Gastrocnemius medialis (tissue), 4 donors: ENCODE results near the gene MYZAP.

Experiments
- CTCF ChIP-seq, 5 experiments: fragments of 450-650 bp in 3 of 5; fragments of 200-600 bp in 2 of 5; sonication (generic) in 2 of 5; IDR thresholded peaks in 4 of 5; conservative IDR thresholded peaks in 1 of 5; 1 replicate in 4 of 5; 2 replicates in 1 of 5; pipeline ENCODE4 v1.5.1; 2016 to 2019; ENCODE audit warnings: antibody characterized with exemption in 5 of 5, mild to moderate bottlenecking in 3 of 5, moderate library complexity in 3 of 5
- POLR2A ChIP-seq, 2 donors: fragments of 450-650 bp; IDR thresholded peaks; one replicate each; pipeline ENCODE4 v1.6.1; 2017; ENCODE audit warnings: antibody characterized with exemption in 2 of 2, mild to moderate bottlenecking in 2 of 2, moderate library complexity in 2 of 2

GRCh38 chr15:57684491-57685151 lies 92.9 kb downstream of the MYZAP start:
- TF ChIP-seq CTCF (IDR thresholded peaks at IDR 0.05 in 4 of 5, conservative IDR thresholded peaks at IDR 0.05 in 1 of 5) (no peak), POLR2A (IDR thresholded peaks at IDR 0.05) (no peak)
